Activated CD4-positive, alpha-beta T cell treated with anti-CD3 and anti-CD28 coated beads, Interleukin-2, amount 10 ng/mL, durations not matched to agents 7 days and 5 days (primary cell): Measurements from ENCODE around the gene TNNT2. TPM values are rescaled to one million over a fixed set of nuclear protein-coding genes. Genes with fewer than 3 reads are reported as not detected.

Source experiments
- CTCF ChIA-PET: fragments of 350-600 bp; sonication (Branson Sonifier 250); formaldehyde crosslinking; loops from one replicate; lab custom pipeline; 2021; ENCODE audit warnings: antibody characterized with exemption; lab: Charles Lee
- POLR2A ChIA-PET: fragments of 350-600 bp; sonication (Branson Sonifier 250); formaldehyde crosslinking; loops from one replicate; lab custom pipeline; 2021; ENCODE audit warnings: antibody characterized with exemption; lab: Charles Lee
- DNase-seq: peaks from one replicate; pipeline ENCODE4 v3.0.0-alpha.2; 2020
- H3K27ac Mint-ChIP-seq: one replicate; pipeline ENCODE4 v1.8.0; 2021; ENCODE audit warnings: mild to moderate bottlenecking, moderate library complexity, mixed read lengths
- H3K27me3 Mint-ChIP-seq: one replicate; pipeline ENCODE4 v1.8.0; 2021; ENCODE audit warnings: mixed read lengths
- H3K36me3 Mint-ChIP-seq: one replicate; pipeline ENCODE4 v1.8.0; 2021; ENCODE audit warnings: low read depth, mixed read lengths
- H3K4me1 Mint-ChIP-seq: one replicate; pipeline ENCODE4 v1.8.0; 2021; ENCODE audit warnings: mixed read lengths
- H3K4me3 Mint-ChIP-seq: one replicate; pipeline ENCODE4 v1.8.0; 2021; ENCODE audit warnings: mild to moderate bottlenecking, moderate library complexity, mixed read lengths
- H3K9me3 Mint-ChIP-seq: one replicate; pipeline ENCODE4 v1.8.0; 2021; ENCODE audit warnings: mixed read lengths
- total RNA-seq, 2 experiments: library from RNA; stranded (reverse); gene quantifications; one replicate each; pipeline ENCODE4 v1.2.3, GENCODE V29; 2021

The TNNT2 gene
- total RNA-seq, 2 experiments from 2014 or later: not detected

- Mint-ChIP-seq H3K4me1 (no peaks in the 10 kb centered on the region), H3K27ac (no peak overlapping the region), H3K36me3 (no peaks in the 10 kb centered on the region), H3K9me3 (no peaks in the 10 kb centered on the region), H3K27me3 (no peaks in the 10 kb centered on the region), H3K4me3 (no peak overlapping the region)
- DNase-seq: no peak
- CTCF ChIA-PET: interaction anchor here (1.4 to 1.5 kb wide), 2 partner anchors 9 to 21 kb away, joined by 3 to 4 read pairs; no protein-coding TSS in a partner anchor
- POLR2A ChIA-PET: no interaction called here
These were observed 57.2 kb downstream of the TNNT2 start for GRCh38 chr1:201320168-201320788.

DNA sequence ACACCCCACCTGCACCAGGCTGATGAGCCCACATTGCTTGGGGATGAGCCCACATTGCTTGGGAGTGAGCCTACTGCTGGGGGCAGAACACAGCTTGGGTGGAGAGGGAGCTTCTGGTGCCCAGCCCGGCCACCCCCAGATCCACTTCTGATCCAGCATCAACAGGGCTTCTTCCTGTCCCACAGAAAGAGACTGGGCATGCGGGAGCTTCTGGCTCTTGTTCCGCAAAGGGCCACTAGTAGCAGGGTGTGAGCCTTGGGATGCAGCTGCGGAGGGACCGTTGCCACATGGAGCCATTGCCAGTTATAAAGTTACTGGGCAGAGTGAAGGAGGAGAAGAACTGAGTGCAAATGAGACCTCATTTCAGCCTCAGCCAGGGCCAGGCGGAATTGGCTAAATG, 57.8 kb downstream of the TNNT2 start:
- H3K4me1 Mint-ChIP-seq: no peaks in the 10 kb centered on the region
- H3K36me3 Mint-ChIP-seq: no peaks in the 10 kb centered on the region
- POLR2A ChIA-PET: no interaction called here

GRCh38 chr1:201318504-201319340, 58.8 kb downstream of the TNNT2 start:
- no peak for DNase-seq
- Mint-ChIP-seq H3K4me1 (no peaks in the 10 kb centered on the region), H3K27me3 (peaks cover 7% of the 10 kb centered on the region), H3K4me3 (no peak overlapping the region), H3K27ac (no peak overlapping the region), H3K36me3 (no peaks in the 10 kb centered on the region), H3K9me3 (no peaks in the 10 kb centered on the region)
- ChIA-PET POLR2A (no interaction called here), CTCF (interaction anchor here (0.6 to 1.4 kb wide), 2 partner anchors 8 to 1341 kb away, joined by 3 to 4 read pairs; no protein-coding TSS in a partner anchor)

More for the DNA sequence above, 57.8 kb downstream of the TNNT2 start:
- Mint-ChIP-seq H3K27me3 (peaks cover 6% of the 10 kb centered on the region), H3K9me3 (no peaks in the 10 kb centered on the region), H3K27ac (no peak overlapping the region), H3K4me3 (no peak overlapping the region)
- CTCF ChIA-PET: interaction anchor here (1.4 to 1.5 kb wide), 2 partner anchors 9 to 20 kb away, joined by 3 to 4 read pairs; no protein-coding TSS in a partner anchor
- DNase-seq: no peak

GRCh38 chr1:201317551-201317950, 59.9 kb downstream of the TNNT2 start:
- ChIA-PET POLR2A (no interaction called here), CTCF (interaction anchor here (0.8 kb wide), 1 partner anchor 66 kb away, joined by 3 read pairs; no protein-coding TSS in a partner anchor)
- Mint-ChIP-seq H3K36me3 (no peaks in the 10 kb centered on the region), H3K4me1 (no peaks in the 10 kb centered on the region), H3K4me3 (no peak overlapping the region), H3K27ac (no peak overlapping the region), H3K27me3 (peaks cover 7% of the 10 kb centered on the region), H3K9me3 (no peaks in the 10 kb centered on the region)
- DNase-seq: no peak

DNA sequence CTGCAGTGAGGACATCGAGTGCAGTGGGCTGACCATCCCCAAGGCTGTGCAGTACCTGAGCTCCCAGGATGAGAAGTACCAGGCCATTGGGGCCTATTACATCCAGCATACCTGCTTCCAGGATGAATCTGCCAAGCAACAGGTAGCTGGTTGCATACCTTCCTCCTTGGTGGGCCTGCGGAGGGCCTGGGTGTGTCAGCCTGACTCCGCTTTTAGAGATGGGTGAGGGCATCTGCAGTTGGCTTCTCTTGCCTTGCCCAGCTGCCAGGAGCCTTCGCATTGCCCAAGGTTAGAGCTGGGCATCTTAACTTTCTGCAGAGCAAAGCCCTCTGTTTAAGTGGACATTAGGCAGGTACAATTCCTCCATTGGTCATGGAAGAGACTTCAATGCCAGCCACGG, 60.9 kb downstream of the TNNT2 start:
- Mint-ChIP-seq H3K27me3 (peaks cover 7% of the 10 kb centered on the region), H3K4me3 (no peak overlapping the region), H3K27ac (no peak overlapping the region), H3K9me3 (no peaks in the 10 kb centered on the region), H3K4me1 (no peaks in the 10 kb centered on the region), H3K36me3 (no peaks in the 10 kb centered on the region)
- no peak for DNase-seq
- CTCF ChIA-PET: interaction anchor here (1.5 kb wide), 1 partner anchor 14 kb away, joined by 3 read pairs; no protein-coding TSS in a partner anchor
- POLR2A ChIA-PET: no interaction called here

- no peaks in the 10 kb centered on the region for H3K4me1 Mint-ChIP-seq
- H3K4me3 Mint-ChIP-seq: no peak overlapping the region
- H3K27me3 Mint-ChIP-seq: peaks cover 21% of the 10 kb centered on the region
- ChIA-PET CTCF (interaction anchor here (0.6 kb wide), 1 partner anchor 464 kb away, joined by 3 read pairs; no protein-coding TSS in a partner anchor), POLR2A (no interaction called here)
- no peaks in the 10 kb centered on the region for H3K9me3 Mint-ChIP-seq
- no peak for DNase-seq
- no peak overlapping the region for H3K27ac Mint-ChIP-seq
- H3K36me3 Mint-ChIP-seq: no peaks in the 10 kb centered on the region
These were observed 64.4 kb downstream of the TNNT2 start for GRCh38 chr1:201313086-201313485.

DNA sequence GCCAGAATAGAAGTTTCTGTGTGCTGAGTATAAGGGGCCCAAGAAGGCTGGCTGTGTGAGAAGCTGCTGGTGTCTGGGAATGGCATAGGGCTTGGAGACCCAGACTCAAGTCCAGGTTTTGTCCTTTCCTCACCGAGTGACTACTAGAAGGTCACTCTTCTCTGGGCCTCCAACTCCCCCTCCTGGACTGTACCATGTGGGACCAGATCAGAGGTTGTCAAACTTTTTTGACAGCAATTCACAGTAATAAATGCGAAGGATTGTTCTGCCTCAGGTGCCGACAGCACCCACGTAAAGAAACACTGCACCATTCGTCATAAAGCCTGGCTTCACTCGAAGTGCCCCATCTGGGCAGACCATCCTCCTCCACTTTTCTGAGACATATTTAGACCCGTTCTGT, 65.2 kb downstream of the TNNT2 start:
- Mint-ChIP-seq H3K36me3 (no peaks in the 10 kb centered on the region), H3K27ac (no peak overlapping the region), H3K4me1 (no peaks in the 10 kb centered on the region), H3K4me3 (no peak overlapping the region), H3K27me3 (peaks cover 23% of the 10 kb centered on the region), H3K9me3 (no peaks in the 10 kb centered on the region)
- no peak for DNase-seq
- ChIA-PET POLR2A (no interaction called here), CTCF (interaction anchor here (1.5 kb wide), 1 partner anchor 20 kb away, joined by 4 read pairs; no protein-coding TSS in a partner anchor)

DNA sequence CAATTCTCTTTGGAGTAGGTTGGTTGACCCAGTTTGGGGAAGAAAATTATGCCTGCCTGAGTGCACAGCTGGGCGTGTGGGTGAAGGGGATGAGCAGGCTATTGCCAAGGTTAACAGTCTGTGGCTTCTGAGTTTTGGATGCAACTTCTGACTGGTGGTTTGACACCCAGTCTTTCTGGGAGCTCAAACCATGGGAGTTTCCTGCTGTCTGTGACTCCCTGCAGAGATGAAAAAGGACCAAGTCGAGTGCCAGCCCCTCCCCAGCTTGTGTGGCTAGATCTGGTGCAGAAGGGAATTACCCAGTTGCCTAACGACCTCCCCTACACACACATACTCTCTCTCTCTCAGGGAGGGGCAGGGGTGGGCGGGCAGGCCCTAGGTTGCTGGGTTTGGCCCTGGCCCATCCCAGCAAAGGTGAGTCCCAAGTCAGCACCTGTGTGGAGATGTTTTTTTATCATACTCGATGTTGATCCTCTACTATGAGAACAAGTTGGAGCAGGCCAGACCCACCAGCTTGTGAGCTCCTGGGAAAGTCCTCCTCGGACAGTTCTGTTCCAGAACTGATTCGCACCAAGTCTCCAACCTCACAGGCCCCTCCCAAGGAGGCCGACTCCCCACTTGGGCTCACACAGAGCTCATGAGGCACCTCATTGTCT, 66.0 kb downstream of the TNNT2 start:
- no peaks in the 10 kb centered on the region for H3K4me1 Mint-ChIP-seq
- no peak overlapping the region for H3K4me3 Mint-ChIP-seq
- H3K9me3 Mint-ChIP-seq: no peaks in the 10 kb centered on the region
- H3K27ac Mint-ChIP-seq: no peak overlapping the region
- peaks cover 23% of the 10 kb centered on the region for H3K27me3 Mint-ChIP-seq
- CTCF ChIA-PET: interaction anchor here (1.4 to 1.5 kb wide), 2 partner anchors 8 to 21 kb away, joined by 4 read pairs; no protein-coding TSS in a partner anchor
- POLR2A ChIA-PET: no interaction called here
- no peaks in the 10 kb centered on the region for H3K36me3 Mint-ChIP-seq
- DNase-seq: no peak

- ChIA-PET CTCF (interaction anchor here (1.4 kb wide), 1 partner anchor 8 kb away, joined by 4 read pairs; no protein-coding TSS in a partner anchor), POLR2A (no interaction called here)
- no peaks in the 10 kb centered on the region for H3K4me1 Mint-ChIP-seq
- no peak overlapping the region for H3K4me3 Mint-ChIP-seq
- no peak for DNase-seq
- peaks cover 23% of the 10 kb centered on the region for H3K27me3 Mint-ChIP-seq
- no peaks in the 10 kb centered on the region for H3K9me3 Mint-ChIP-seq
- H3K27ac Mint-ChIP-seq: no peak overlapping the region
- no peaks in the 10 kb centered on the region for H3K36me3 Mint-ChIP-seq
These were observed 66.5 kb downstream of the TNNT2 start for GRCh38 chr1:201310986-201311355.

DNA sequence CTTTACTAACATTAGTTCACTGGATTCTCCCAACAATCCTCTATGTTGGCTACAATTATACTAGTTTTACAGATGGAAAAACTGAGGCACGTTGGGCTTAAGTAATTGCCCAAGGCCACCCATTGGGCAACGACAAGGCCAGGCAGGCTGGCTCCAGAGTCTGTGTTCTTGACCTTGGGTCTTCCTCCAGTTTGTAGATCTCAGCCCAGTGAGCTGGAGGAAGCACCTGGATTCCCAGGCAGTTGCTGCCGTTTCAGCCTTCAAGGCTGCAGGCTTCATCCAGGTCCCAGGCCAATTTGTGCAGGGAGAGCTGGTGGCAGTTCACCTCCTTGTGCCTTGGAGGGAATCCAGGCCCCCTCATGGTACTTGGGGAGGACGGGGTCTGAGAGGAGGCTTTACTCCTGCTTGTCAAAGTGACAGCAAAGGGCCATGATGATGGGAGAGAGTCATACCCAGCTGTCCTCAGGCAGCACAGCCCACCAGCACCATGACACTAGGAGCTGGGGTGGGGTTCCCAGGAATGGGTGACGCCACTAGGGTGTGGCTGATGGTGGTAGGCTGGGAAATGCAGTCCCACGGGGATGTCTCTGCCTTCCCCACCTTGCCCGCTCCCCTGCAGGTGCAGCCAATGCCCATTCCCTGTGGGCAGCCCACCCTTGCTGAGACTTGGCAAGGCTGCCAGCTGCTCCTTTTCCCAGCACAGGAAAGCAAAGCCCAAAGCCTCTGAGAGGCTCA, 67.1 kb downstream of the TNNT2 start:
- CTCF ChIA-PET: interaction anchor here (1.4 kb wide), 1 partner anchor 9 kb away, joined by 4 read pairs; no protein-coding TSS in a partner anchor
- no peaks in the 10 kb centered on the region for H3K9me3 Mint-ChIP-seq
- no peaks in the 10 kb centered on the region for H3K36me3 Mint-ChIP-seq
- no peaks in the 10 kb centered on the region for H3K4me1 Mint-ChIP-seq
- H3K27ac Mint-ChIP-seq: no peak overlapping the region
- POLR2A ChIA-PET: no interaction called here
- peaks cover 23% of the 10 kb centered on the region for H3K27me3 Mint-ChIP-seq
- no peak overlapping the region for H3K4me3 Mint-ChIP-seq
- no peak for DNase-seq

DNA sequence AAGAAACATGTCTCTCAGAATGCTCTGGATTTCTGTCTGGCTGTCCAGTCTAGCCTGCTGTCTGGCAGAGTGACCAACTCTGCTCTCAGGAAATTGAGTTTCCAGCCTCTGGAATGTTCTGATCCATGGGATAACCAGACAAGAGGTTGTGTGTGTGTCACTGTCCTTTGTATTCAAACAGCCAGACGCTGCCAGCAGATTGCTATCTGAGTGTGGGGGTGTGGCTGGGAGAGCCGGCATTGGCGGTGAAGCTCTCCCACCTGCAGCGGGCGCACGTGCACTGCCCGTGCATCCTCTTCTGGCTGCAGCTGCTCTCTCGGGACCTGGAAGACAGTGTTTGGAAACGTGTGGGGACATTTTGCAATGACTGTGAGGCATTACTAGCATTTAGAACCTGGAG, 68.1 kb downstream of the TNNT2 start:
- no peaks in the 10 kb centered on the region for H3K36me3 Mint-ChIP-seq
- H3K9me3 Mint-ChIP-seq: no peaks in the 10 kb centered on the region
- no peak for DNase-seq
- POLR2A ChIA-PET: no interaction called here
- CTCF ChIA-PET: no interaction called here
- H3K4me3 Mint-ChIP-seq: no peak overlapping the region
- H3K4me1 Mint-ChIP-seq: no peaks in the 10 kb centered on the region
- no peak overlapping the region for H3K27ac Mint-ChIP-seq
- H3K27me3 Mint-ChIP-seq: peaks cover 16% of the 10 kb centered on the region
